Kidney (tissue), 14 donors: ENCODE measurements around the gene LY86. TPM values are rescaled to one million over a fixed set of nuclear protein-coding genes. Genes with fewer than 3 reads are reported as not detected.
A peak's percentile ranks its signal among the peaks of the same experiment; 100 is the strongest.

Experiments used
- DNase-seq, 5 donors: peaks; one replicate each; pipeline ENCODE4 v3.0.0-alpha.2; 2013 to 2020
- FAIRE-seq: peaks from 2 replicates; lab custom pipeline; 2012; peaks lifted over from hg19 to GRCh38; lab: Jason Lieb, UNC
- H3K27ac ChIP-seq, 2 donors: one replicate each; pipeline ENCODE4 v1.7.0; 2013; ENCODE audit warnings: low read depth in 2 of 2, low read length in 2 of 2, inconsistent platforms in 1 of 2
- H3K27me3 ChIP-seq: one replicate; pipeline ENCODE4 v1.7.1; 2013; ENCODE audit warnings: low read length, inconsistent platforms; ENCODE audit not compliant: control insufficient read depth, insufficient read depth
- H3K36me3 ChIP-seq, 3 donors: one replicate each; pipeline versions ENCODE4 v1.7.0 to v1.7.1; 2013; ENCODE audit warnings: low read length in 3 of 3, control low read depth in 1 of 3, inconsistent platforms in 1 of 3; ENCODE audit not compliant: insufficient read depth in 3 of 3, control insufficient read depth in 2 of 3
- H3K4me1 ChIP-seq, 3 donors: one replicate each; pipeline versions ENCODE4 v1.7.0 to v1.7.1; 2013; ENCODE audit warnings: low read length in 3 of 3, inconsistent platforms in 1 of 3, low read depth in 1 of 3; ENCODE audit not compliant: control insufficient read depth in 2 of 3, insufficient read depth in 2 of 3
- H3K4me3 ChIP-seq, 3 donors: one replicate each; pipeline versions ENCODE4 v1.7.0 to v1.8.1; 2013; ENCODE audit warnings: low read length in 3 of 3, control low read depth in 1 of 3, inconsistent platforms in 1 of 3
- H3K9ac ChIP-seq, 3 donors: one replicate each; pipeline versions ENCODE4 v1.7.0 to v1.7.1; 2013; ENCODE audit warnings: low read length in 3 of 3, control low read depth in 1 of 3, inconsistent platforms in 1 of 3
- H3K9me3 ChIP-seq, 3 donors: one replicate each; pipeline versions ENCODE4 v1.7.0 to v1.7.1; 2013; ENCODE audit warnings: low read length in 3 of 3, control low read depth in 1 of 3, inconsistent platforms in 1 of 3; ENCODE audit not compliant: control insufficient read depth in 2 of 3, insufficient read depth in 1 of 3
- CTCF ChIP-seq: IDR thresholded peaks from 3 replicates; pipeline ENCODE4 v1.5.1; 2012; ENCODE audit warnings: mild to moderate bottlenecking, moderate library complexity, borderline replicate concordance; ENCODE audit not compliant: insufficient read depth; ENCODE audit errors: extremely low read depth
- intact Hi-C: fragments of 100-400 bp; cut with DNase I; formaldehyde crosslinking; loops from one replicate; pipeline ENCODE4 v1.11.1; 2022
- polyA plus RNA-seq: library from polyadenylated mRNA; stranded (reverse); fragments of 350-450 nt; fragmentation: Illumina TruSeq; extraction: RNeasy Lipid Tissue Mini Kit (QIAGEN cat#74804); gene quantifications from one replicate; pipeline ENCODE4 v1.2.3, GENCODE V29; 2014; ENCODE audit warnings: low read depth, low replicate concordance; ENCODE audit not compliant: insufficient read depth
- total RNA-seq: library from RNA; stranded (reverse); fragmentation: NEBNext Ultra II Directional; extraction: Animal tissue kit (Norgen Biotek cat#: 25700); gene quantifications from one replicate; pipeline ENCODE4 v1.2.1, GENCODE V29; 2021
- donor health status: control.
- donor health status: control.
- donor health status: control.
- donor health status: control.
- donor health status: control.
- donor health status: DM: yes; HTN: yes; CAD: no.
- donor health status: Normal renal cell carcinoma (clear cell type).

The LY86 gene
- total and polyA plus RNA-seq, 2 donors from 2014 or later, result 4.8 to 6.1 TPM

GRCh38 chr6:6695625-6696276 lies 107.2 kb downstream of the LY86 start:
- no peaks in the 10 kb centered on the region for H3K9me3 ChIP-seq
- H3K4me1 ChIP-seq, result peaks cover 8 to 39% (median 20%) of the 10 kb centered on the region in 3 donors
- no peak for TF ChIP-seq CTCF
- no peaks in the 10 kb centered on the region for H3K27me3 ChIP-seq
- H3K4me3 ChIP-seq, result no peak overlapping the region
- peak overlapping the region in 1 of 2 donors; percentile 20 for H3K27ac ChIP-seq
- DNase-seq (no peak), FAIRE-seq (no peak)
- intact Hi-C loops, result no loop called here
- H3K36me3 ChIP-seq, result no peaks in the 10 kb centered on the region
- H3K9ac ChIP-seq, result no peak overlapping the region

GRCh38 chr6:6696867-6697531 lies 108.5 kb downstream of the LY86 start:
- Histone ChIP-seq H3K27me3 (no peaks in the 10 kb centered on the region), H3K36me3 (no peaks in the 10 kb centered on the region), H3K4me1 (peaks cover 8 to 41% (median 21%) of the 10 kb centered on the region in 3 donors), H3K9me3 (no peaks in the 10 kb centered on the region), H3K9ac (peak overlapping the region in 1 of 3 donors; percentile 37), H3K27ac (peak overlapping the region; percentile 25 to 67), H3K4me3 (no peak overlapping the region)
- FAIRE-seq, result no peak
- peak; percentile 75 for TF ChIP-seq CTCF
- peak; percentile 84 to 93 (median 87) for DNase-seq
- intact Hi-C loops, result no loop called here

- no peaks in the 10 kb centered on the region for H3K9me3 ChIP-seq
- H3K36me3 ChIP-seq, result no peaks in the 10 kb centered on the region
- H3K27me3 ChIP-seq, result no peaks in the 10 kb centered on the region
- intact Hi-C loops, result no loop called here
- peak overlapping the region in 1 of 2 donors; percentile 67 for H3K27ac ChIP-seq
- H3K4me1 ChIP-seq, result peaks cover 8 to 41% (median 21%) of the 10 kb centered on the region in 3 donors
- H3K9ac ChIP-seq, result peak overlapping the region in 1 of 3 donors; percentile 29
- no peak for TF ChIP-seq CTCF
- DNase-seq (no peak), FAIRE-seq (no peak)
- H3K4me3 ChIP-seq, result no peak overlapping the region
Measured at GRCh38 chr6:6697620-6698019, 109.1 kb downstream of the LY86 start.
